HL-60 (cell line): ENCODE data around the gene AFF1.

ENCODE experiments used
- GABPA ChIP-seq: IDR thresholded peaks from 2 replicates; pipeline ENCODE4 v1.6.1; 2012; ENCODE audit warnings: low read depth
- POLR2AphosphoS5 ChIP-seq: IDR thresholded peaks from 2 replicates; pipeline ENCODE4 v1.6.1; 2012; ENCODE audit warnings: low read depth
- SPI1 ChIP-seq: IDR thresholded peaks from 2 replicates; pipeline ENCODE4 v1.6.1; 2012; ENCODE audit warnings: low read depth, mild to moderate bottlenecking, borderline replicate concordance
- TF ChIP-seq, protein P1 (sequence below): IDR thresholded peaks from one replicate; pipeline ENCODE4 v1.5.1; 2011; ENCODE audit warnings: low read length, control low read depth, inconsistent platforms; ENCODE audit not compliant: insufficient read depth
- TF ChIP-seq, protein P2 (sequence below): IDR thresholded peaks from 2 replicates; pipeline ENCODE4 v1.6.1; 2012; ENCODE audit warnings: low read depth; ENCODE audit not compliant: insufficient replicate concordance

DNA sequence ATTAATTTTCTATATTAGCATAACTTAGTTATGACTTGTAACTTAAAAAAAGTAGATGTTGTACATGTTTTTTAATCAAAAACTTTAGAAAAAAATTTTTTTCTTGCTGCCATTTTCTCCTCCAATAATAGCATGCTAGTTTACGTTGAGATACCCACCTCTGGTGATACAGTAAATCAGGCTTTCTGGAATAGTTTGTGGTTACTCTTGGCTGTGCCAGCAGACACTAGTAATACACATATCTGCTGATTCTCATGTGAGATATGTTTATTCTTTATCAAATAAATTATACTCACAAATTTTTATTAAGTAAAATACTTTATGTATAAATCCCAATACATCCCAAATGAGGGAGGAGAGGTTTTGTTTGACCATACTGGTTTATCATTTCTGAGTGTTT is 168.3 kb downstream of the AFF1 start:
- TF ChIP-seq, protein P1, sequence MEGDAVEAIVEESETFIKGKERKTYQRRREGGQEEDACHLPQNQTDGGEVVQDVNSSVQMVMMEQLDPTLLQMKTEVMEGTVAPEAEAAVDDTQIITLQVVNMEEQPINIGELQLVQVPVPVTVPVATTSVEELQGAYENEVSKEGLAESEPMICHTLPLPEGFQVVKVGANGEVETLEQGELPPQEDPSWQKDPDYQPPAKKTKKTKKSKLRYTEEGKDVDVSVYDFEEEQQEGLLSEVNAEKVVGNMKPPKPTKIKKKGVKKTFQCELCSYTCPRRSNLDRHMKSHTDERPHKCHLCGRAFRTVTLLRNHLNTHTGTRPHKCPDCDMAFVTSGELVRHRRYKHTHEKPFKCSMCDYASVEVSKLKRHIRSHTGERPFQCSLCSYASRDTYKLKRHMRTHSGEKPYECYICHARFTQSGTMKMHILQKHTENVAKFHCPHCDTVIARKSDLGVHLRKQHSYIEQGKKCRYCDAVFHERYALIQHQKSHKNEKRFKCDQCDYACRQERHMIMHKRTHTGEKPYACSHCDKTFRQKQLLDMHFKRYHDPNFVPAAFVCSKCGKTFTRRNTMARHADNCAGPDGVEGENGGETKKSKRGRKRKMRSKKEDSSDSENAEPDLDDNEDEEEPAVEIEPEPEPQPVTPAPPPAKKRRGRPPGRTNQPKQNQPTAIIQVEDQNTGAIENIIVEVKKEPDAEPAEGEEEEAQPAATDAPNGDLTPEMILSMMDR = no peak
- no peak for TF ChIP-seq SPI1
- TF ChIP-seq POLR2AphosphoS5 = no peak
- TF ChIP-seq, protein P2, sequence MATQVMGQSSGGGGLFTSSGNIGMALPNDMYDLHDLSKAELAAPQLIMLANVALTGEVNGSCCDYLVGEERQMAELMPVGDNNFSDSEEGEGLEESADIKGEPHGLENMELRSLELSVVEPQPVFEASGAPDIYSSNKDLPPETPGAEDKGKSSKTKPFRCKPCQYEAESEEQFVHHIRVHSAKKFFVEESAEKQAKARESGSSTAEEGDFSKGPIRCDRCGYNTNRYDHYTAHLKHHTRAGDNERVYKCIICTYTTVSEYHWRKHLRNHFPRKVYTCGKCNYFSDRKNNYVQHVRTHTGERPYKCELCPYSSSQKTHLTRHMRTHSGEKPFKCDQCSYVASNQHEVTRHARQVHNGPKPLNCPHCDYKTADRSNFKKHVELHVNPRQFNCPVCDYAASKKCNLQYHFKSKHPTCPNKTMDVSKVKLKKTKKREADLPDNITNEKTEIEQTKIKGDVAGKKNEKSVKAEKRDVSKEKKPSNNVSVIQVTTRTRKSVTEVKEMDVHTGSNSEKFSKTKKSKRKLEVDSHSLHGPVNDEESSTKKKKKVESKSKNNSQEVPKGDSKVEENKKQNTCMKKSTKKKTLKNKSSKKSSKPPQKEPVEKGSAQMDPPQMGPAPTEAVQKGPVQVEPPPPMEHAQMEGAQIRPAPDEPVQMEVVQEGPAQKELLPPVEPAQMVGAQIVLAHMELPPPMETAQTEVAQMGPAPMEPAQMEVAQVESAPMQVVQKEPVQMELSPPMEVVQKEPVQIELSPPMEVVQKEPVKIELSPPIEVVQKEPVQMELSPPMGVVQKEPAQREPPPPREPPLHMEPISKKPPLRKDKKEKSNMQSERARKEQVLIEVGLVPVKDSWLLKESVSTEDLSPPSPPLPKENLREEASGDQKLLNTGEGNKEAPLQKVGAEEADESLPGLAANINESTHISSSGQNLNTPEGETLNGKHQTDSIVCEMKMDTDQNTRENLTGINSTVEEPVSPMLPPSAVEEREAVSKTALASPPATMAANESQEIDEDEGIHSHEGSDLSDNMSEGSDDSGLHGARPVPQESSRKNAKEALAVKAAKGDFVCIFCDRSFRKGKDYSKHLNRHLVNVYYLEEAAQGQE = no peak
- no peak for TF ChIP-seq GABPA
